ENCODE measurements around the gene ZMAT5.

Gene ZMAT5

GRCh38 chr22:29737251-29738117 lies 29.3 kb downstream of the ZMAT5 start (continued):
- TF ChIP-seq PATZ1 (CRISPR knock-in tag; IDR thresholded peaks at IDR 0.05; ENCODE audit: borderline replicate concordance) (no peak), SNAI2 (CRISPR knock-in tag; IDR thresholded peaks at IDR 0.05) (no peak), OSR1 (CRISPR knock-in tag; IDR thresholded peaks at IDR 0.05) (no peak), PPARA (CRISPR knock-in tag; IDR thresholded peaks at IDR 0.05; ENCODE audit: borderline replicate concordance) (no peak), ZNF8 (CRISPR knock-in tag; IDR thresholded peaks at IDR 0.05) (no peak), ISL1 (CRISPR knock-in tag; IDR thresholded peaks at IDR 0.05) (no peak)

DNA sequence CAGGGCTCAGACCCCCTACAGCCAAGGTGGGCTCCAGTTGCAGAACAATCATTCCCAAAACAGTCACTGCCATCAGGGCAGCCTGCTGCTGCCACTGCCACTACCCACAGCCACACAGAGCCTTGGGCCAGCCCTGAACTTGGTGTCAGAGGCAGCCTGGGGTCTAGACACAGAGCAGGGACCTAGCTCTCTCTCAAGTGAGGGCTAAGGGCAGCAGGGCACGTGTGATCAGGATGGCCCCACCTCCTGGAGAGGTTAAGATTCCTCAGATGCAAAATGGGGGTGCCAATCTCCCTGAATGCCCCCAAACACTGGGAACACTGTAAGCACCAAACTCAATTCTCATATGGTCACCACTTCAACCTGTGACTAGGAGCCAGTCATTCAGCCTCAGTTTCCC lies 31.4 kb downstream of the ZMAT5 start:
- TF ChIP-seq ZFP30 (CRISPR knock-in tag; IDR thresholded peaks at IDR 0.05): no peak
- TF ChIP-seq RARB (CRISPR knock-in tag; IDR thresholded peaks at IDR 0.05): no peak
- ATAC-seq: no peak

- no peak for TF ChIP-seq TOX (CRISPR knock-in tag; IDR thresholded peaks at IDR 0.05; ENCODE audit: borderline replicate concordance)
- no peak for TF ChIP-seq GLIS3 (CRISPR knock-in tag; IDR thresholded peaks at IDR 0.05)
- TF ChIP-seq ESRRG (CRISPR knock-in tag; IDR thresholded peaks at IDR 0.05): no peak
- TF ChIP-seq CREB5 (CRISPR knock-in tag; IDR thresholded peaks at IDR 0.05; ENCODE audit: low read depth): no peak
- TF ChIP-seq ARNTL (CRISPR knock-in tag; IDR thresholded peaks at IDR 0.05; ENCODE audit: borderline replicate concordance, low read depth): no peak
- TF ChIP-seq ZNF70 (CRISPR knock-in tag; IDR thresholded peaks at IDR 0.05): no peak
- no peak for TF ChIP-seq ZNF8 (CRISPR knock-in tag; IDR thresholded peaks at IDR 0.05)
- no peak for TF ChIP-seq SNAI2 (CRISPR knock-in tag; IDR thresholded peaks at IDR 0.05)
- no peak for TF ChIP-seq BACH2 (CRISPR knock-in tag; IDR thresholded peaks at IDR 0.05; ENCODE audit: borderline replicate concordance)
- no peak for TF ChIP-seq PATZ1 (CRISPR knock-in tag; IDR thresholded peaks at IDR 0.05; ENCODE audit: borderline replicate concordance)
- TF ChIP-seq PPARA (CRISPR knock-in tag; IDR thresholded peaks at IDR 0.05; ENCODE audit: borderline replicate concordance): no peak
- TF ChIP-seq ISL1 (CRISPR knock-in tag; IDR thresholded peaks at IDR 0.05): no peak
- no peak for TF ChIP-seq TCF4 (CRISPR knock-in tag; IDR thresholded peaks at IDR 0.05; ENCODE audit: borderline replicate concordance)
- TF ChIP-seq, protein P1, sequence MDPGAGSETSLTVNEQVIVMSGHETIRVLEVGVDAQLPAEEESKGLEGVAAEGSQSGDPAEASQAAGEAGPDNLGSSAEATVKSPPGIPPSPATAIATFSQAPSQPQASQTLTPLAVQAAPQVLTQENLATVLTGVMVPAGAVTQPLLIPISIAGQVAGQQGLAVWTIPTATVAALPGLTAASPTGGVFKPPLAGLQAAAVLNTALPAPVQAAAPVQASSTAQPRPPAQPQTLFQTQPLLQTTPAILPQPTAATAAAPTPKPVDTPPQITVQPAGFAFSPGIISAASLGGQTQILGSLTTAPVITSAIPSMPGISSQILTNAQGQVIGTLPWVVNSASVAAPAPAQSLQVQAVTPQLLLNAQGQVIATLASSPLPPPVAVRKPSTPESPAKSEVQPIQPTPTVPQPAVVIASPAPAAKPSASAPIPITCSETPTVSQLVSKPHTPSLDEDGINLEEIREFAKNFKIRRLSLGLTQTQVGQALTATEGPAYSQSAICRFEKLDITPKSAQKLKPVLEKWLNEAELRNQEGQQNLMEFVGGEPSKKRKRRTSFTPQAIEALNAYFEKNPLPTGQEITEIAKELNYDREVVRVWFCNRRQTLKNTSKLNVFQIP (CRISPR knock-in tag; IDR thresholded peaks at IDR 0.05; ENCODE audit: borderline replicate concordance, low read depth): no peak
- no peak for TF ChIP-seq OSR1 (CRISPR knock-in tag; IDR thresholded peaks at IDR 0.05)
- TF ChIP-seq RARB (CRISPR knock-in tag; IDR thresholded peaks at IDR 0.05): no peak
- no peak for TF ChIP-seq ZC3H10 (CRISPR knock-in tag; IDR thresholded peaks at IDR 0.05)
- no peak for TF ChIP-seq ZNF565 (CRISPR knock-in tag; conservative IDR thresholded peaks at IDR 0.05; ENCODE audit: low read depth)
- ATAC-seq: no peak
These were observed 32.0 kb downstream of the ZMAT5 start for GRCh38 chr22:29734838-29735237.

- TF ChIP-seq BACH2 (CRISPR knock-in tag; IDR thresholded peaks at IDR 0.05; ENCODE audit: borderline replicate concordance) (no peak), ARNTL (CRISPR knock-in tag; IDR thresholded peaks at IDR 0.05; ENCODE audit: borderline replicate concordance, low read depth) (no peak), SNAI2 (CRISPR knock-in tag; IDR thresholded peaks at IDR 0.05) (no peak), ZNF70 (CRISPR knock-in tag; IDR thresholded peaks at IDR 0.05) (no peak), ZFP30 (CRISPR knock-in tag; IDR thresholded peaks at IDR 0.05) (no peak), TCF4 (CRISPR knock-in tag; IDR thresholded peaks at IDR 0.05; ENCODE audit: borderline replicate concordance) (no peak), ZNF8 (CRISPR knock-in tag; IDR thresholded peaks at IDR 0.05) (no peak), ISL1 (CRISPR knock-in tag; IDR thresholded peaks at IDR 0.05) (no peak)
- TF ChIP-seq, protein P1 (CRISPR knock-in tag; IDR thresholded peaks at IDR 0.05; ENCODE audit: borderline replicate concordance, low read depth): no peak
- no peak for ATAC-seq
These were observed 32.4 kb downstream of the ZMAT5 start for GRCh38 chr22:29734406-29734805.

Data from SK-N-SH treated with all-trans-retinoic acid at 6 μM for 48 hours (cell line).